GM19023 (cell line): ENCODE results near the gene ATXN7L1.

Experiments used
- ATAC-seq: cut with Tn5 transposase; IDR thresholded peaks from one replicate; pipeline ENCODE4 v1.9.1; 2021; ENCODE audit warnings: mild to moderate bottlenecking, moderate library complexity; ENCODE audit not compliant: unreplicated experiment

ATXN7L1 gene

GRCh38 chr7:105680505-105681187 lies 195.8 kb downstream of the ATXN7L1 start:
- no peak for ATAC-seq

- ATAC-seq: no peak
Measured at GRCh38 chr7:105678811-105679495, 197.4 kb downstream of the ATXN7L1 start.

GRCh38 chr7:105677817-105678573 lies 198.4 kb downstream of the ATXN7L1 start:
- ATAC-seq: peak; percentile 62

GRCh38 chr7:105677410-105677730 lies 199.0 kb downstream of the ATXN7L1 start:
- no peak for ATAC-seq

GRCh38 chr7:105675934-105676371 lies 200.4 kb downstream of the ATXN7L1 start:
- ATAC-seq: no peak

GRCh38 chr7:105674200-105674920 lies 202.0 kb downstream of the ATXN7L1 start:
- ATAC-seq: no peak

GRCh38 chr7:105673367-105674084 lies 202.9 kb downstream of the ATXN7L1 start:
- no peak for ATAC-seq

GRCh38 chr7:105672801-105673200 lies 203.6 kb downstream of the ATXN7L1 start:
- ATAC-seq: no peak

GRCh38 chr7:105666324-105666723 lies 210.1 kb downstream of the ATXN7L1 start:
- ATAC-seq: no peak

- no peak for ATAC-seq
Measured at GRCh38 chr7:105665684-105666083, 210.7 kb downstream of the ATXN7L1 start.

- no peak for ATAC-seq
Measured at GRCh38 chr7:105664816-105665525, 211.4 kb downstream of the ATXN7L1 start.

GRCh38 chr7:105662998-105663397 lies 213.4 kb downstream of the ATXN7L1 start:
- no peak for ATAC-seq

GRCh38 chr7:105661625-105662024 lies 214.8 kb downstream of the ATXN7L1 start:
- ATAC-seq: no peak

- ATAC-seq: no peak
Measured at GRCh38 chr7:105656922-105657521, 219.4 kb downstream of the ATXN7L1 start.

GRCh38 chr7:105655500-105656380 lies 220.7 kb downstream of the ATXN7L1 start:
- ATAC-seq: no peak

GRCh38 chr7:105655067-105655466 lies 221.3 kb downstream of the ATXN7L1 start:
- no peak for ATAC-seq

- no peak for ATAC-seq
Measured at GRCh38 chr7:105654095-105654686, 222.2 kb downstream of the ATXN7L1 start.

- ATAC-seq: no peak
Measured at GRCh38 chr7:105653441-105654005, 222.9 kb downstream of the ATXN7L1 start.
